Adrenal gland (tissue), 5 donors: Measurements from ENCODE around the gene WBP2.

Source experiments
- POLR2A ChIP-seq, 2 donors: fragments of 450-650 bp; IDR thresholded peaks; one replicate each; pipeline ENCODE4 v1.6.1; 2017; ENCODE audit warnings: antibody characterized with exemption in 2 of 2, mild to moderate bottlenecking in 2 of 2, moderate library complexity in 1 of 2
- TF ChIP-seq, protein P1 (sequence below), 6 experiments: fragments of 450-650 bp in 4 of 6; fragments of 200-600 bp in 2 of 6; sonication (generic) in 1 of 6; IDR thresholded peaks; 1 replicate in 5 of 6; 2 replicates in 1 of 6; pipeline versions ENCODE4 v1.5.1 to v1.8.0; 2016 to 2021; ENCODE audit warnings: antibody characterized with exemption in 6 of 6, mild to moderate bottlenecking in 2 of 6, moderate library complexity in 1 of 6
- donor health status: DM: no; HTN: no; CAD: no.

DNA sequence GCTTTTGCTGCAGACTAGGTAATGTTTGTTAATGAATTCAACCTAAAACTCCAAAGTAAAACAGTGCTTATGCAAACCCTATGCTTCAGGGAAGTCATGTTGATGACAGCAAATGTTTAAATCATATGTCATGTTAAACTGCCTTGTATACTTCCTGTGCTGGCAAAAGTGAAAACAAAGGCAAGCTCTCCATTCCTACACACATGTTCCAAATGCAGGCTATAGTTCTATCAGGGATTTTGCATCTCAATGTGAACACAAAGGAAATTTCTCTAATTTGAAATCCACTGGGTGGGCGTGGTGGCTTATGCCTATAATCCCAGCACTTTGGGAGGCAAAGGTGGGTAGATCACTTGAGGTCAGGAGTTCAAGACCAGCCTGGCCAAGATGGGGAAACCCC is 51.3 kb downstream of the WBP2 start:
- TF ChIP-seq, protein P1, sequence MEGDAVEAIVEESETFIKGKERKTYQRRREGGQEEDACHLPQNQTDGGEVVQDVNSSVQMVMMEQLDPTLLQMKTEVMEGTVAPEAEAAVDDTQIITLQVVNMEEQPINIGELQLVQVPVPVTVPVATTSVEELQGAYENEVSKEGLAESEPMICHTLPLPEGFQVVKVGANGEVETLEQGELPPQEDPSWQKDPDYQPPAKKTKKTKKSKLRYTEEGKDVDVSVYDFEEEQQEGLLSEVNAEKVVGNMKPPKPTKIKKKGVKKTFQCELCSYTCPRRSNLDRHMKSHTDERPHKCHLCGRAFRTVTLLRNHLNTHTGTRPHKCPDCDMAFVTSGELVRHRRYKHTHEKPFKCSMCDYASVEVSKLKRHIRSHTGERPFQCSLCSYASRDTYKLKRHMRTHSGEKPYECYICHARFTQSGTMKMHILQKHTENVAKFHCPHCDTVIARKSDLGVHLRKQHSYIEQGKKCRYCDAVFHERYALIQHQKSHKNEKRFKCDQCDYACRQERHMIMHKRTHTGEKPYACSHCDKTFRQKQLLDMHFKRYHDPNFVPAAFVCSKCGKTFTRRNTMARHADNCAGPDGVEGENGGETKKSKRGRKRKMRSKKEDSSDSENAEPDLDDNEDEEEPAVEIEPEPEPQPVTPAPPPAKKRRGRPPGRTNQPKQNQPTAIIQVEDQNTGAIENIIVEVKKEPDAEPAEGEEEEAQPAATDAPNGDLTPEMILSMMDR (IDR thresholded peaks at IDR 0.05): no peak
- TF ChIP-seq POLR2A (IDR thresholded peaks at IDR 0.05): no peak
